ENCODE data around the gene GSTM1.

DNA sequence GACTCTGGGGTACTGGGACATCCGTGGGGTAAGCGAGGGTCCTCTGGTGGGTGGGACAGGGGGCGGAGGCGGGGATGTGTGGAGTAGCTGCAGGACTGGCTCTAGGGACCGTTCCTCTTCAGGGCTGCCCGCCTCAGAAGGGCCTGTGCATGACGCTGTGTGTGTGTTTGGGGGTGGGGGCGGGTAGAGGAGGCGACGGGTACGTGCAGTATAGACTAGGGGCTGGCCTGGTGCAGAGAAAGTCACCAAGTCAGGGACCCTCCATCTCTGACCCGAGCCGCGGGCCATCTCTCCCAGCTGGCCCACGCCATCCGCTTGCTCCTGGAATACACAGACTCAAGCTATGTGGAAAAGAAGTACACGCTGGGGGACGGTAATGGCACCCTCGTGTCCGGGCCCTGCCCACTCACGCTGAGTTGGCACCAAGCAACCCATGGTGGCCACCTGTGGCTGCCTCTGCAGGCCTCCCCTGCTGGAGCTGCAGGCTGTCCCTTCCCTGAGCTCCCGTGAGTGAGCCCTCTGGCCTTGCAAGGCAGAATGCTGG is 24.8 kb downstream of the GSTM1 start:
- TF ChIP-seq POLR2A (IDR thresholded peaks at IDR 0.05), result no peak
- TF ChIP-seq, protein P1, sequence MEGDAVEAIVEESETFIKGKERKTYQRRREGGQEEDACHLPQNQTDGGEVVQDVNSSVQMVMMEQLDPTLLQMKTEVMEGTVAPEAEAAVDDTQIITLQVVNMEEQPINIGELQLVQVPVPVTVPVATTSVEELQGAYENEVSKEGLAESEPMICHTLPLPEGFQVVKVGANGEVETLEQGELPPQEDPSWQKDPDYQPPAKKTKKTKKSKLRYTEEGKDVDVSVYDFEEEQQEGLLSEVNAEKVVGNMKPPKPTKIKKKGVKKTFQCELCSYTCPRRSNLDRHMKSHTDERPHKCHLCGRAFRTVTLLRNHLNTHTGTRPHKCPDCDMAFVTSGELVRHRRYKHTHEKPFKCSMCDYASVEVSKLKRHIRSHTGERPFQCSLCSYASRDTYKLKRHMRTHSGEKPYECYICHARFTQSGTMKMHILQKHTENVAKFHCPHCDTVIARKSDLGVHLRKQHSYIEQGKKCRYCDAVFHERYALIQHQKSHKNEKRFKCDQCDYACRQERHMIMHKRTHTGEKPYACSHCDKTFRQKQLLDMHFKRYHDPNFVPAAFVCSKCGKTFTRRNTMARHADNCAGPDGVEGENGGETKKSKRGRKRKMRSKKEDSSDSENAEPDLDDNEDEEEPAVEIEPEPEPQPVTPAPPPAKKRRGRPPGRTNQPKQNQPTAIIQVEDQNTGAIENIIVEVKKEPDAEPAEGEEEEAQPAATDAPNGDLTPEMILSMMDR (IDR thresholded peaks at IDR 0.05), result no peak

Measured in sigmoid colon (tissue), 3 donors.